Activated naive CD8-positive, alpha-beta T cell treated with anti-CD3 and anti-CD28 coated beads, Interleukin-2, amount 50 U/mL, for 24 hours (primary cell): ENCODE measurements around the gene ANKRD7.
A peak's percentile ranks its signal among the peaks of the same experiment; 100 is the strongest.

Experiments
- ATAC-seq: fragments of 150-1000 bp; cut with Tn5 transposase; one replicate; pipeline ENCODE4 v1.10.0; 2021
- DNase-seq: peaks from one replicate; pipeline ENCODE4 v3.0.0; 2021
- H3K27ac Mint-ChIP-seq: one replicate; pipeline ENCODE4 v1.8.0; 2021; ENCODE audit warnings: mild to moderate bottlenecking, mixed read lengths
- H3K27me3 Mint-ChIP-seq: one replicate; pipeline ENCODE4 v1.8.0; 2021; ENCODE audit warnings: mixed read lengths
- H3K36me3 Mint-ChIP-seq: one replicate; pipeline ENCODE4 v1.8.0; 2021; ENCODE audit warnings: low read depth, mixed read lengths
- H3K4me1 Mint-ChIP-seq: one replicate; pipeline ENCODE4 v1.8.0; 2021; ENCODE audit warnings: mixed read lengths
- H3K4me3 Mint-ChIP-seq: one replicate; pipeline ENCODE4 v1.8.0; 2021; ENCODE audit warnings: mild to moderate bottlenecking, moderate library complexity, mixed read lengths
- H3K9me3 Mint-ChIP-seq: one replicate; pipeline ENCODE4 v1.8.0; 2021; ENCODE audit warnings: mixed read lengths

ANKRD7 gene

DNA sequence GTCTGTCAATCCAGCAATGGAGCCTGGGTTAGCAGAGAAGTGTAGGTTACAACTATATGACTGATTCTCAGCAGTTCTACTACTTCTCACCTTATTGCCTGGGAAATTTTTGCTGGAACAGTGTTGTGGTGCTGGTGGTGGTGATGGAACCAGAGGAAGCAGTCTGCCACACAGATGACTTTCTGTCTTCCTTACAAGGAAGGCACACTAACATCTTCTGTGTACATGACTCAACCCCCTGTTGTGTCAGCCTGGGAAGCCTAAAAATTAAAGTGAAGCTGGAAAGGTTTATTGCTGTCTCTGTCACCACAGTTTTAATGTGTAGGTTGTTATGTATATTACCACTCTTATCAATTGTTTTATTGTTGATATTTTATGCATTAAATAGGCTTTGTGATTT, 40.3 kb downstream of the ANKRD7 start:
- Mint-ChIP-seq H3K9me3 (no peaks in the 10 kb centered on the region), H3K27ac (no peak overlapping the region), H3K4me3 (no peak overlapping the region), H3K27me3 (peaks cover 5% of the 10 kb centered on the region), H3K4me1 (no peaks in the 10 kb centered on the region), H3K36me3 (no peaks in the 10 kb centered on the region)
- DNase-seq (no peak), ATAC-seq (no peak)

GRCh38 chr7:118280319-118281012, 56.0 kb downstream of the ANKRD7 start:
- no peak for DNase-seq

GRCh38 chr7:118281196-118281595, 56.7 kb downstream of the ANKRD7 start:
- ATAC-seq (no peak), DNase-seq (no peak)
- no peaks in the 10 kb centered on the region for H3K36me3 Mint-ChIP-seq
- no peak overlapping the region for H3K4me3 Mint-ChIP-seq
- no peaks in the 10 kb centered on the region for H3K9me3 Mint-ChIP-seq
- H3K4me1 Mint-ChIP-seq: no peaks in the 10 kb centered on the region
- H3K27me3 Mint-ChIP-seq: peaks cover 48% of the 10 kb centered on the region
- H3K27ac Mint-ChIP-seq: no peak overlapping the region

More at GRCh38 chr7:118280319-118281012, 56.0 kb downstream of the ANKRD7 start:
- ATAC-seq: no peak
- Mint-ChIP-seq H3K36me3 (no peaks in the 10 kb centered on the region), H3K27me3 (peaks cover 41% of the 10 kb centered on the region), H3K27ac (no peak overlapping the region), H3K4me3 (no peak overlapping the region), H3K9me3 (no peaks in the 10 kb centered on the region), H3K4me1 (no peaks in the 10 kb centered on the region)

GRCh38 chr7:118285358-118285757, 60.9 kb downstream of the ANKRD7 start:
- H3K4me3 Mint-ChIP-seq: no peak overlapping the region
- peaks cover 65% of the 10 kb centered on the region for H3K27me3 Mint-ChIP-seq
- H3K27ac Mint-ChIP-seq: no peak overlapping the region
- peaks cover 26% of the 10 kb centered on the region for H3K9me3 Mint-ChIP-seq
- ATAC-seq: no peak
- H3K36me3 Mint-ChIP-seq: peaks cover 11% of the 10 kb centered on the region
- H3K4me1 Mint-ChIP-seq: peaks cover 32% of the 10 kb centered on the region
- no peak for DNase-seq

DNA sequence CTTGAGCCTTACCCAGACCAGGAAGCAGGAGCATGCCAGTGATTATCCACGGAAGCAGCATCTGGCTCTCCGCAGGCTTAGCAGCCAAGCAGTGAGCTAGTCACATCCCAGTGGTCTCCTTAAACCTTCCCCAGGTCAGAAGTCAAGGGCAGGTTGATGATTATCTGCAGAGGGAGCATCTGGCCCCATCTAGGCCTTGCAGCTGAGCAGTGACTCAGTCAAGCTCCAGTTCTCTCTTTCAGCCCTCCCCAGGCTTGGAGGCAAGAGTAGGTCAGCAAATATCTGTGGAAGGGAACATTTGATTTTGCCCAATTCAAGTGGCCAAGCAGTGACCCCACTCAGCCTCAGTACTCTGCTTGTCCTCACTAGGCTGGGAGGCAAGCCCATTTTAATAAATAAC, 61.6 kb downstream of the ANKRD7 start:
- Mint-ChIP-seq H3K4me3 (no peak overlapping the region), H3K27ac (no peak overlapping the region), H3K27me3 (peaks cover 60% of the 10 kb centered on the region), H3K9me3 (peaks cover 28% of the 10 kb centered on the region), H3K36me3 (peaks cover 11% of the 10 kb centered on the region), H3K4me1 (peaks cover 32% of the 10 kb centered on the region)
- ATAC-seq (no peak), DNase-seq (no peak)

GRCh38 chr7:118288098-118288497, 63.6 kb downstream of the ANKRD7 start:
- ATAC-seq: no peak

GRCh38 chr7:118289476-118289875, 65.0 kb downstream of the ANKRD7 start:
- no peak overlapping the region for H3K27ac Mint-ChIP-seq
- H3K27me3 Mint-ChIP-seq: peaks cover 59% of the 10 kb centered on the region
- ATAC-seq: peak; percentile 81
- H3K4me1 Mint-ChIP-seq: peaks cover 32% of the 10 kb centered on the region
- H3K4me3 Mint-ChIP-seq: no peak overlapping the region
- peaks cover 14% of the 10 kb centered on the region for H3K36me3 Mint-ChIP-seq
- H3K9me3 Mint-ChIP-seq: peaks cover 39% of the 10 kb centered on the region
- no peak for DNase-seq

More at GRCh38 chr7:118288098-118288497, 63.6 kb downstream of the ANKRD7 start:
- H3K27ac Mint-ChIP-seq: peak overlapping the region; percentile 79
- peak overlapping the region; percentile 34 for H3K4me3 Mint-ChIP-seq
- peaks cover 39% of the 10 kb centered on the region for H3K9me3 Mint-ChIP-seq
- peaks cover 14% of the 10 kb centered on the region for H3K36me3 Mint-ChIP-seq
- H3K4me1 Mint-ChIP-seq: peaks cover 32% of the 10 kb centered on the region
- peaks cover 59% of the 10 kb centered on the region for H3K27me3 Mint-ChIP-seq
- DNase-seq: no peak
